Upper lobe of left lung (tissue), 6 donors: ENCODE data around the gene KCNK6. TPM values are rescaled to one million over a fixed set of nuclear protein-coding genes. Genes with fewer than 3 reads are reported as not detected.

Experiments used
- ATAC-seq, 2 donors: fragments of 200-7000 bp; cut with Tn5 transposase; one replicate each; pipeline ENCODE4 v1.9.1; 2022; ENCODE audit warnings: mild to moderate bottlenecking in 2 of 2, moderate library complexity in 2 of 2; ENCODE audit not compliant: low FRiP score in 2 of 2
- DNase-seq, 2 donors: peaks; one replicate each; pipeline ENCODE4 v3.0.0-alpha.2; 2019 to 2020
- H3K27ac ChIP-seq, 4 donors: fragments of 200-600 bp; sonication (generic); one replicate each; pipeline ENCODE4 v1.5.1; 2016 to 2019
- H3K27me3 ChIP-seq, 4 donors: fragments of 200-600 bp; sonication (generic); one replicate each; pipeline ENCODE4 v1.5.1; 2017 to 2019
- H3K36me3 ChIP-seq, 4 donors: fragments of 200-600 bp; sonication (generic); one replicate each; pipeline ENCODE4 v1.5.1; 2016 to 2019
- H3K4me1 ChIP-seq, 4 donors: fragments of 200-600 bp; sonication (generic); one replicate each; pipeline ENCODE4 v1.5.1; 2018 to 2019
- H3K4me3 ChIP-seq, 4 donors: fragments of 200-600 bp; sonication (generic); one replicate each; pipeline ENCODE4 v1.5.1; 2017 to 2019; ENCODE audit warnings: mild to moderate bottlenecking in 2 of 4, moderate library complexity in 1 of 4
- H3K9me3 ChIP-seq, 4 donors: fragments of 200-600 bp; sonication (generic); one replicate each; pipeline ENCODE4 v1.5.1; 2018 to 2019
- EP300 ChIP-seq, 4 donors: sonication (generic); formaldehyde crosslinking; IDR thresholded peaks; one replicate each; pipeline ENCODE4 v1.5.1; 2017; ENCODE audit warnings: antibody characterized with exemption in 4 of 4, control low read depth in 2 of 4
- POLR2A ChIP-seq, 4 donors: fragments of 450-650 bp; IDR thresholded peaks; one replicate each; pipeline ENCODE4 v1.5.1; 2016 to 2017; ENCODE audit warnings: antibody characterized with exemption in 4 of 4, mild to moderate bottlenecking in 2 of 4
- POLR2AphosphoS5 ChIP-seq, 2 donors: sonication (generic); formaldehyde crosslinking; IDR thresholded peaks; one replicate each; pipeline ENCODE4 v1.5.1; 2017; ENCODE audit warnings: antibody characterized with exemption in 2 of 2
- WGBS, 2 donors: methylation state at CpG; one replicate each; pipeline ENCODE4 v1.1.5; 2017 to 2018; 5-methylcytosine and 5-hydroxymethylcytosine counted together
- total RNA-seq, 6 donors: library from RNA; depleted of rRNA in 4 of 6; stranded (reverse); fragments of >200 nt in 4 of 6; gene quantifications; one replicate each; pipeline versions ENCODE4 v1.1.0 to v1.2.1, GENCODE V29; 2016 to 2021
- TF ChIP-seq, protein P1 (sequence below), 6 experiments: fragments of 450-650 bp in 4 of 6; fragments of 200-600 bp in 2 of 6; sonication (generic) in 2 of 6; IDR thresholded peaks; one replicate each; pipeline ENCODE4 v1.5.1; 2016 to 2019; ENCODE audit warnings: antibody characterized with exemption in 6 of 6
- donor health status: DM: no; HTN: no; CAD: no; lungs with moderate emphysema.
- donor health status: DM: no; HTN: yes; CAD: no; lungs with severe emphysema.

The KCNK6 gene
- total RNA-seq, 6 donors from 2014 or later: 6.8 to 22.0 (median 12.0) TPM

DNA sequence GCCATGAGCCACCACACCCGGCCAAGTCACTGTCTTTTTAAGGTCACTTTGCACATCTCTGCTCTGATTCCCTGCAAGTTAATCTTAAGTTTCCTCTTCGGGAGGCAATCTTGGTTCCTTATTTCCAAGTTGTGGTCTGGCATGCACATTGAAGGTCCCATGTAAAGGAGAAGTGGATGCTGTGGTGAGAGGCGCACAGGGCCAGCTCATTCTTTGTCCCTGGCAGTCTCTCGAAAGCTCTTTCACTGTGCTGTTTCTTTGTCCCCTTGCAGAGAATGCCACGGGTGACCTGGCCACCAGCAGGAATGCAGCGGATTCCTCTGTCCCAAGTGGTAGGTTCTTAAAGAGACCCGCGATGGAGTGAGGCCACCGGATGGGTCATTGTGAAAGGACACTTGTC is 32.0 kb upstream of the KCNK6 start:
- Histone ChIP-seq H3K4me3 (no peak overlapping the region), H3K27ac (peak overlapping the region in 1 of 4 donors; percentile 3), H3K36me3 (peaks cover 3 to 52% (median 38%) of the 10 kb centered on the region in 4 donors), H3K27me3 (no peaks in the 10 kb centered on the region), H3K9me3 (no peaks in the 10 kb centered on the region), H3K4me1 (peaks cover 23 to 45% (median 25%) of the 10 kb centered on the region in 4 donors)
- 63 to 80% methylated on average over 4 to 9 of the region's 9 CpGs for WGBS, 2 donors
- ATAC-seq (peak in 1 of 2 donors; percentile 68), DNase-seq (no peak)
- TF ChIP-seq, protein P1, sequence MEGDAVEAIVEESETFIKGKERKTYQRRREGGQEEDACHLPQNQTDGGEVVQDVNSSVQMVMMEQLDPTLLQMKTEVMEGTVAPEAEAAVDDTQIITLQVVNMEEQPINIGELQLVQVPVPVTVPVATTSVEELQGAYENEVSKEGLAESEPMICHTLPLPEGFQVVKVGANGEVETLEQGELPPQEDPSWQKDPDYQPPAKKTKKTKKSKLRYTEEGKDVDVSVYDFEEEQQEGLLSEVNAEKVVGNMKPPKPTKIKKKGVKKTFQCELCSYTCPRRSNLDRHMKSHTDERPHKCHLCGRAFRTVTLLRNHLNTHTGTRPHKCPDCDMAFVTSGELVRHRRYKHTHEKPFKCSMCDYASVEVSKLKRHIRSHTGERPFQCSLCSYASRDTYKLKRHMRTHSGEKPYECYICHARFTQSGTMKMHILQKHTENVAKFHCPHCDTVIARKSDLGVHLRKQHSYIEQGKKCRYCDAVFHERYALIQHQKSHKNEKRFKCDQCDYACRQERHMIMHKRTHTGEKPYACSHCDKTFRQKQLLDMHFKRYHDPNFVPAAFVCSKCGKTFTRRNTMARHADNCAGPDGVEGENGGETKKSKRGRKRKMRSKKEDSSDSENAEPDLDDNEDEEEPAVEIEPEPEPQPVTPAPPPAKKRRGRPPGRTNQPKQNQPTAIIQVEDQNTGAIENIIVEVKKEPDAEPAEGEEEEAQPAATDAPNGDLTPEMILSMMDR (IDR thresholded peaks at IDR 0.05): no peak
- TF ChIP-seq EP300 (IDR thresholded peaks at IDR 0.05) (no peak), POLR2A (IDR thresholded peaks at IDR 0.05) (no peak), POLR2AphosphoS5 (IDR thresholded peaks at IDR 0.05) (no peak)

DNA sequence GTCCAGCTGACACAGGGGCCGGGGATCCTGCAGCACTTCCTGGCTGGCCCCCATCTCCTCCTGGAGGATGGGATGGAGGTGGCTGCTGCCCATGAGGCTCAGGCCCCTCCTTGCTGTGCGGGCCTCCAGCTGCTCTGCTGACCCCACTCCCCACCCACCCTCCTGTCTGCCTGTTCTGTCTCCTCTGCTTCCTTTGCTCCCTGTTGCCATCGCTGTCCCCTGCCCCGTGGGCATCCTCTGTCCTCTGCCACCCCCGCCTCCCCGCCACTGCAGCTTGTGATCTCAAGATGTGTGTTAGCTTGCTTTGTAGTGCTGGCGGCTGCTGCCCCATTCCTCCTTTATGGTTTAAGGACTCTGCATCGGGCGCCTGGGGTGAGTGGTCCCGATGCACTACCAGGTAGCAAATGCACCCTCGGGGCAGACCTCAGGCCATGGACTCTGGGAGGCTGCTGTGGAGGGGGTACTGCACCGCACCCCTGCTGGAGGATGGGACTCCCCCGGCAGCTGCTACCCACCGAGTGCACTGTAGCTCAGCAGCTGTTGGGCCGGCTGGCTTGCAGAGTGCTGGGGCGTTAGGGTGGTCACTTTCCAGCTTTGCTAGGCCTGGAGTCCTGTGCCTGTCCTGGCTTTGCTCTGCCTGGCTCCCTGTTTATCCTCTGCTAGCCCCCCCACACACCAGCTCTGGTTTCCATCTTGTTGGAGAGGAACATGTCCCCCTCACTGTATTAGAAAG is 31.4 kb upstream of the KCNK6 start:
- 88% methylated on average over 13 to 16 of the region's 16 CpGs for WGBS, 2 donors
- Histone ChIP-seq H3K4me3 (no peak overlapping the region), H3K36me3 (peaks cover 6 to 57% (median 40%) of the 10 kb centered on the region in 4 donors), H3K9me3 (no peaks in the 10 kb centered on the region), H3K27ac (peak overlapping the region in 2 of 4 donors; percentile 3 to 7), H3K27me3 (no peaks in the 10 kb centered on the region), H3K4me1 (peaks cover 18 to 38% (median 19%) of the 10 kb centered on the region in 4 donors)
- TF ChIP-seq POLR2A (IDR thresholded peaks at IDR 0.05): no peak
- TF ChIP-seq, protein P1 (IDR thresholded peaks at IDR 0.05): no peak
- no peak for TF ChIP-seq EP300 (IDR thresholded peaks at IDR 0.05)
- TF ChIP-seq POLR2AphosphoS5 (IDR thresholded peaks at IDR 0.05): no peak
- no peak for DNase-seq
- no peak for ATAC-seq

DNA sequence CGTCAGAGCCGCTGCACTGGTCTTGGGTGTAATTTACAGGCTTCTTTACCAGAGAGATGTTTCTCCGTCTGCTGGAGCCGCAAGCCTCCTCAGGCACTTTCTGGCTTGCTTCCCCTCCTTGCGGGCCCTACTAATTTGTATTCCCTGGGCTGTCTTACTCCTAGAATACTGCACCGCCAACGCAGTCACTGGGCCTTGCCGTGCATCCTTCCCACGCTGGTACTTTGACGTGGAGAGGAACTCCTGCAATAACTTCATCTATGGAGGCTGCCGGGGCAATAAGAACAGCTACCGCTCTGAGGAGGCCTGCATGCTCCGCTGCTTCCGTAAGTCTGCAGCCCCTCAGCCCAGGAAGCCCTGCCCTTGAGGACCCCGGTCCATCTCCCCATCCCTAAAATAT is 29.7 kb upstream of the KCNK6 start:
- TF ChIP-seq POLR2A (IDR thresholded peaks at IDR 0.05): no peak
- no peak for TF ChIP-seq EP300 (IDR thresholded peaks at IDR 0.05)
- TF ChIP-seq POLR2AphosphoS5 (IDR thresholded peaks at IDR 0.05): no peak
- TF ChIP-seq, protein P1 (IDR thresholded peaks at IDR 0.05): no peak
- ATAC-seq: no peak
- no peak for DNase-seq
- peaks cover 10 to 35% (median 15%) of the 10 kb centered on the region in 4 donors for H3K4me1 ChIP-seq
- peaks cover 6 to 52% (median 39%) of the 10 kb centered on the region in 4 donors for H3K36me3 ChIP-seq
- no peaks in the 10 kb centered on the region for H3K9me3 ChIP-seq
- peak overlapping the region; percentile 40 to 80 (median 76) for H3K27ac ChIP-seq
- H3K4me3 ChIP-seq: no peak overlapping the region
- WGBS, 2 donors: 94% methylated on average over 14 to 15 of the region's 15 CpGs
- H3K27me3 ChIP-seq: no peaks in the 10 kb centered on the region

DNA sequence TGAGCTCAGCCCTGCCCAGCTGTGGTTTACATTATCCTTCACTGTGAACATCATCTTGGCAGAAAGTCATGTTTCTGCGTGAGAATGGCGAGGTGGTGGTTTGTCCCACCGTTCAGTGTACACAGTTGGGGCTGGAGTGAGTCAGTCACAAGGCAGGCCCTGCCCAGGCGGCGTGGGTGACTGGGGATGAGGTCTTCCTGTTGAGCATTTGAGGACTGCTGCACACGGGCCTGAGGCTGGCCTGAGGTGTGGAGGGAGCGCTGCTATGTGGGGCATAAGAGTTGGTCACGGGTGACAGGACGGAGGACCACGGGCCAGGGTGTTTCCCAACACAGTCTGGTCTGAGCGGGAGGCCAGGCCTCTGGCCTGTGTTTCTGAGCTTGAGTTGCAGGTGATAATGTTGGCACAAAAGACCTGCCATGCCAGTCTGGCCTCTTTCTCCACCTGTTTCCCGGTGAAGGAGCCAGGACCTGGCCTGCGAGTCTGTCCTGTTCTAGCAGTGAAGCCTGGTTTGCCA is 29.0 kb upstream of the KCNK6 start:
- no peaks in the 10 kb centered on the region for H3K9me3 ChIP-seq
- ATAC-seq (peak; percentile 42 to 74), DNase-seq (peak in 1 of 2 donors; percentile 83)
- WGBS, 2 donors: 48 to 50% methylated on average over 11 to 13 of the region's 13 CpGs
- peaks cover 8 to 35% (median 14%) of the 10 kb centered on the region in 4 donors for H3K4me1 ChIP-seq
- no peaks in the 10 kb centered on the region for H3K27me3 ChIP-seq
- H3K27ac ChIP-seq: peak overlapping the region; percentile 40 to 80 (median 76)
- H3K4me3 ChIP-seq: no peak overlapping the region
- peaks cover 6 to 50% (median 37%) of the 10 kb centered on the region in 4 donors for H3K36me3 ChIP-seq
- TF ChIP-seq, protein P1 (IDR thresholded peaks at IDR 0.05): no peak
- TF ChIP-seq POLR2AphosphoS5 (IDR thresholded peaks at IDR 0.05): peak in 1 of 2 donors; percentile 50
